ENCODE measurements around the gene GUF1.
"Not testable (repeated sequence)": the region's sequence is repeated elsewhere in the genome, so short reads cannot be mapped to it uniquely, and the experiment has no call there.

Gene GUF1

DNA sequence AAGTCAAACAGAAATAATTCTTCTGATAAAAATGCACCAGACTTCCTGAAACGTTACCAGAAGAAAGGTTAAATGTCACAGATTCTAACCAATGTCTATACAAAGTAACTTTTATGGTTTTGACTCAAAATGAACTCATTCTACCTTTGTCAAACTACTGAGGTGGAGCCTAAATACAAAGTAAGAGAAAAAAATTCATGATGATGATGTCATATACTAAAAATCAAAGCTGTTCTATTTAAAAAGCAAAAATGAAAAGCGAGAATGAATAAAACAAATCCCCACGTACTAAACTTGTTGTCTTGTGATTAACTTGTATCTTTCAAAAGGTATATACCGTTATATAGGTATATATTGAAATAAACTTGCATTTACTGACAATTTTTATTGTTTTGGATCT is 26.5 kb downstream of the GUF1 start:
- no peak for DNase-seq

DNA sequence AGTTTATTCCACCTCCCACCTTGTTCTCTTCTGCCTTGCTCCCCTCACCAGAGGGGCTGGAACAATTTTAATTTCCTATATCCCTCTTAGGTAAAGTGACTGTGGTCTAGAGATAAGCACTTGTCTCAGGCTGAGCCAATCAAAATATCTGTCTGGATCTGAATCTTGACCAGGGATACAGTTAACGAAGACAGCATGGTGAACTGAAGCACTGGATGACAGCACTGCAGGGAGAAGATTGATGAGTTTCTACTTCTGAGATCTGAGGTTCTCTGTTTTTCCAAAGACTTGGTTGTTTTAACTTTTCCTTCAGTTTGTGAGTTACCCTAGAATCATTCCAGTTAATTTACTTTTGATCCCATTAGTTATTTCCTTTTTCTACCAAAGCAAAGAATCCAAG is 34.9 kb downstream of the GUF1 start:
- no peak for DNase-seq

GRCh38 chr4:44716597-44716996 is 38.4 kb downstream of the GUF1 start:
- no peak for DNase-seq

DNA sequence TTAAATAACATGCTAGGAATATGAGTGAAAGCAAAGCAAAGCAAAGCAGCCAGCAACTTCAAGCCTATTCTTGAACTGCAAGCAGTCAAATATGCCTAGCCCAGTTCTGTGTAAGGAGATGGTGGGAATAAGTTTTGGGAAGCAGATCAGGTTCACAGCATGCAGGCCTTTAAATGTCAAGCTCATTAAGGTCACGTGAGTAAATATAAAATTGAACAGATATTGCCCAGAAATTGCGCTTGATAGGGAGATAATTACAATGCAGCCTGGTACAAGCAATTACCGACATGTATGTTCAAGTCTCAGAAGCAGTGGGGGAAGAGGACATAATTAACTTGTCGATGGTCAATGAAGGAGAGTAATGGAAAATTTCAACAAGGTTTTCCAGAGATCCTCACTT is 42.2 kb downstream of the GUF1 start:
- DNase-seq, result no peak

DNA sequence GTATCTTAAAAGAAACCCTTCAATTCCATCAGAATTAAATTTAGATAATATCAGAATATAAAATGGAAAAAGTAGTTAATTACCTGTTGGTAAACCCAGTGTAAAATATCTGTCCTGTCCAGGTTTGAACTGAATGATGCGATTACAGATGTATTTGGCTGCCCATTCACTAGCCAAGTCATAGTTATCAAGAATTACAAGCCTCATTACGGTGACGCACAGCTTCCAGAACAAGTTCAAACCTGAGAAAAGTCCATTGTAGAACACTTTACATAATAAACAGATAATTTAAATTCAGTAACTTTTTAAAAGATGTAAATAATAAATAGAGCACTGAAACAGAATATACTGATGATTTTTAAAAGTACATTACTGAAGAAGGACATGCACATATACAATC is 43.8 kb downstream of the GUF1 start:
- DNase-seq, result no peak

DNA sequence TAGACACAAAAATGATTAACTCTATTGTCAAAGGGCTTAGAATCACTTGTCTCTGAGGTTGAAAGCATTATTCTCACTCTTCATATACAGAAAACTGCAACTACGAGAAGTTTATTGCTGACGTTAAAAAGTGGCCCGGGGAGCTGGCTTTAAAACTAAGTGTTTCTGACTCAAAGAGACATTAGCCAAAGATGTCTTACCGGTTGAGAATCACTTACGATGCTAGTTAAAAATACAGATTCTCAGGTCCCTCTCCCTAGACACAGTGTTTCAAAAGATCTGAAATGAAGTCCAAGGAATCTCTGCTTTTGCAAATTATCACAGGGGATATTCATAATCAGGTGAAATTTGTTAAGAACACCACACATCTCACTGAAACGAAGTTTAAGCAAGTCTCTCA is 46.9 kb downstream of the GUF1 start:
- DNase-seq, result no peak

DNA sequence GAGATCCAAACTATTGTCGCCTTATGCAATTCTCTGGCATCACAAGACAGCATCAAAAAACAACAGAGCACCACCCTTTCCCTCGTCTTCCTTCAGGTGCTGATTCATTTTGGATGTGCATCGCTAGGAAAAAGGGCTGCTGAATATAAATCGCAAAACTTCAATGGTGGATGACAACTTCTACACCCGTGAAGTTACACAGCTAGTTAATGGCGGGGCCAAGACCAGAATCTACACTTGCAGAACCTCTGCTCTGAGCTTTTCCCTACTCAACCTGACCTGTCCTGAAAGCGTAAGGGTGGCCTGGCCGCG is 47.5 kb downstream of the GUF1 start:
- DNase-seq, result no peak

- peak; percentile 77 to 86 for DNase-seq
These were observed 48.0 kb downstream of the GUF1 start, which contains the start of gene GNPDA2 for GRCh38 chr4:44726038-44726871. Gene GNPDA2, minus strand, starts transcription at chr4:44726556. Its CDS starts 4,349 bp downstream, at chr4:44722207.

GRCh38 chr4:44727471-44727870 is 49.3 kb downstream of the GUF1 start:
- DNase-seq, result no peak

DNA sequence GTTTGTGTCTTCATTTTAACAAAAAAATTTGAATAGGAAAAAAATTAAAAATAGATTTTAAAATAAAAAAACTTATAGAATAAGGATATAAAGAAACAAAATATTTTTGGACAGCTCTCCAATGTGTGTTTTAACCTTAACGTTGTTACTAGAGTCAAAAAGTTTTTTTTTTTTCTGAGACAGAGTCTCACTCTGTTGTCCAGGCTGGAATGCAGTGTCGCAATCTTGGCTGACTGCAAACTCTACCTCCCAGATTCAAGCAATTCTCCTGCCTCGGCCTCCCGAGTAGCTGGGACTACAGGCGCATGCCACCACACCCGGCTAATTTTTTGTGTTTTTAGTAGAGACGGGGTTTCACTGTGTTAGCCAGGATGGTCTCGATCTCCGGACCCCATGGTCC is 50.5 kb downstream of the GUF1 start:
- DNase-seq, result not testable (repeated sequence)

- DNase-seq, result no peak
These were observed 58.7 kb downstream of the GUF1 start for GRCh38 chr4:44736900-44737299.

DNA sequence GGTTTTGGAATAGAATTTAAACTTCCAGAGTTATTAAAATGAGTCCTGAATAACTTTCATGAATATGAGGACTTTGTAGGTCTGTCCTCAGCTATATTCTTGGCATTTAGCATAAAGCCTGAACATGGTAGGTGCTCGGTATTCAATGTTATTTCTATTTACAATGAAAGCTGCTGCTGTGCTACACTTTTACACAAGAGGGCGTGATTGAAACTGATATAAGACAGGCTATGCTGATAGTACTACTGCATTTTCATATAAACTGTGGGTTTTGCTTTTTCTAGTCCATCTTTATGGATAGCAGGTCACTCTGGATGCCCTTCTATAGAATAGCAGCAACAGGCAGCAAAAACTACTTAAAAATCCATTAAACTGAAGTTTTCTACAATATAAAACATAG is 60.4 kb downstream of the GUF1 start:
- no peak for DNase-seq

DNA sequence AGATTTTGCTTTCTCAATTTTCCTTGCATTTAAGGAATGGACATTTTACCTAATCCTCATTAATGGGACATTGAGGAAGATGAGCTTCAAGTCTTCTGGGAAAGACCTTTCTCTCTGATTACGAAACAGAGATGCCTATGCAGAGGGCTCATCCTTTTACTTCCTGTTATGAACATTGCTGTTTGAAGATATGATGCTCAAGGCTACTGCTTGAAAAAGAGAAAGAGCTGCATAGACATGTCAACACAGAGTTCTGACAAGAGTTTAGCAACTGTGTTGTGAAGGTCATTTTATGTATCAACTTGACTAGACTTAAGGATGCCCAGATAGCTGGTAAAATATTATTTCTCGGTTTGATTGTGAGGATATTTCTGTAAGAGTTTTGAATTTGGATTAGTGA is 62.0 kb downstream of the GUF1 start:
- no peak for DNase-seq

Data from activated CD4-positive, alpha-beta T cell treated with anti-CD3 and anti-CD28 coated beads, Interleukin-2, amount 50 U/mL, for 48 hours (primary cell).